Measurements from ENCODE around the gene LTBR.

Gene LTBR

DNA sequence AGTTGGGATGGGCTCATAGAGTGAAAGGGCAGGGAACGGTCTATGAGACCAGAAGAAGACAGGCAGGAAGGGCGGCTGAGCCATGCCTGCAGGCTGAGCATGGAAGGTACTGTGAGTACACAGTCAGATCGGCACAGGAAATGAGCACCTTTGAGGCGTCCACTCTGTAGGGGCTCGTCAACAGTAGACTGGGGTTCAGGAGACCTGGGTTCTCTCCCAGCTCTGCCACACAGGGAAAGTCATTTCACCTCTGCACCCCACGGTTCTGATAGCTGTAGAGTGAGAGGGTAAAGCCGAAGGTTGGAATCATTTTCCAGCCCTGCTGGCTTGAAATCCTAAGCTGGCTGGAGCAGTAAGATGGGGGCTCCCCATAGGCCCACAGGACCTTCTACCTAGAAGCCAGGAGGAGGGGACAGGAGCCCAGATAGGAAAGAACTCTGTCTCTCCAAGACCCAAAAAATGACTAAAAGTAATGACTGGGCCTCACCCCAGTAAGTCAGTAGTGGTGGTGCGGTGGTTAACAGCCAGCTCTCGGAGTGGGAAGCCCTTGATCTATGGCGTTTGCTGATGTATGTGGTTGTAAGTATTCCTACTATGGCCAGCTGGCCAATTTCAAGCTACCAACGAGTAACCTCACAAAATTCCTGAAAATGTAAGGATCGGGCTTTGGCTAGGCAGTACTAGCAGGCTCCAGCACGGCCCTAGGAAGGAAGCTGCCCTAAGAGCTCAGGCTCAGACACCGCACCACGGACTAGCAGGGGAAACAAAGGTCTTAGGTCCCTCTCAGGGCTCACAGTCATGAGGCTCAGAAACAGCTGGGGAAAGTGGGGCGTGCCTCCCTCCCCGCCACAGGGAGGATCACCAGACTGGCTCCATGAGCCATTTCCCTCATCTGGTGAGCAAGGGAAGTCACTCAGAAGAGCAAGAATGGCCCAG, 50.5 kb downstream of the LTBR start:
- peaks cover 16% of the 10 kb centered on the region for H3K4me1 ChIP-seq (ENCODE audit: control insufficient read depth, insufficient read depth, low read length)
- H3K27ac ChIP-seq (ENCODE audit: low read depth, low read length) = no peak overlapping the region
- no peak overlapping the region for H3K9ac ChIP-seq (ENCODE audit: low read length)
- H3K4me3 ChIP-seq (ENCODE audit: low read depth, low read length) = no peak overlapping the region
- no peaks in the 10 kb centered on the region for H3K27me3 ChIP-seq (ENCODE audit: control insufficient read depth, insufficient read depth, low read length)
- H3K36me3 ChIP-seq (ENCODE audit: control insufficient read depth, insufficient read depth, low read length) = no peaks in the 10 kb centered on the region
- no peaks in the 10 kb centered on the region for H3K9me3 ChIP-seq (ENCODE audit: control insufficient read depth, insufficient read depth, low read depth, low read length)

DNA sequence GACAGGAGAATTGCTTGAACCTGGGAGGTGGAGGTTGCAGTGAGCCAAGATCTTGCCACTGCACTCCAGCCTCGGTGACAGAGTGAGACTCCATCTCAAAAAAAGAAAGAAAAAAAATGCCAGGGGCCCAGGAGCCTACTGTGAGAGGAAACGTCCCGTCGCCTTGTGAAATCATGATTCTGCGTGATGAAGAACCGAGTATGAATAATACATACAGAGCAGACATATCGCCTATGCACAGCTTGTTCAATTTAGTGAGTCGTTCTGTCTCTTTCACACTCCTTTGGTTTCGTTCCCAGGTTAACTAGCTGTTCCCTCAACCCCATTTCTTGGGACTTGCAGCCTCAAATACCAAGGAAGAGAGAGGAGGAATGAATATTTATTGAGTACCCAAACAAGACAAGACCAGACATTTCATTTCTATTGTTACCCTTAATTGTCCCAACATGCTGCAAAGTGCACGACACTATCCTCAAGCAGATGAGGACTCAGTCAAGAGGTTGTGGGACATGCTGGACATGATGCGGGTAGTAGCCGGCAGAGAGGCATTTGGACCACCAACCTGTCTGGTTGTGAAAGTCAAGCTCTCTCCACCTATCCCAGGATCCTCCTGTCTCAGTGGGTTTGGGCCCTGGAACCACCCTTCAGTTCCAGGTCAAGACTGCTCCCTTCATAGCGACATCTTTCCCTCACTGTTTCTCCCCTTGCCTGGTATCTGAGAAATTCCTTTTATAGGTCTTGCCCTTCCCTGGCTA, 52.2 kb downstream of the LTBR start:
- Histone ChIP-seq H3K9ac (ENCODE audit: low read length) (no peak overlapping the region), H3K4me1 (ENCODE audit: control insufficient read depth, insufficient read depth, low read length) (peaks cover 16% of the 10 kb centered on the region), H3K4me3 (ENCODE audit: low read depth, low read length) (no peak overlapping the region), H3K9me3 (ENCODE audit: control insufficient read depth, insufficient read depth, low read depth, low read length) (no peaks in the 10 kb centered on the region), H3K36me3 (ENCODE audit: control insufficient read depth, insufficient read depth, low read length) (no peaks in the 10 kb centered on the region), H3K27ac (ENCODE audit: low read depth, low read length) (no peak overlapping the region), H3K27me3 (ENCODE audit: control insufficient read depth, insufficient read depth, low read length) (no peaks in the 10 kb centered on the region)

DNA sequence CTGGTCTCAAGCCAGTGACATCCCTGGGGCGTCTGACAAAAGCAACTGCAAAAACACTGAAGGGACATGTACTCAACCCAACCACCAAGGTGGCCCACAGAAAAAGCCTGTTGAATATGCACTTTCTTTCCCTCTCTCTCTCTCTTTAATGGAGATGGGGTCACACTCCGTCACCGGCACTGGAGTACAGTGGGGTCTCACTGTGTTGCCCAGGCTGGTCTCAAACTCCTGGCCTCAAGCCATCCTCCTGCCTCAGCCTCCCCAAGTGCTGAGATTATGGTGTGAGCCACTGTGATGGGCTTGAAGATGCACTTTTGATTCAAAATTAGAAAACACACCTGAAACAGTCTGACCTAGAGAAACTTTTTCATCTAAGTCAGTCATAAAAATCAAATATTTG, 53.6 kb downstream of the LTBR start:
- H3K27me3 ChIP-seq (ENCODE audit: control insufficient read depth, insufficient read depth, low read length) = no peaks in the 10 kb centered on the region
- no peak overlapping the region for H3K4me3 ChIP-seq (ENCODE audit: low read depth, low read length)
- no peaks in the 10 kb centered on the region for H3K9me3 ChIP-seq (ENCODE audit: control insufficient read depth, insufficient read depth, low read depth, low read length)
- no peak overlapping the region for H3K9ac ChIP-seq (ENCODE audit: low read length)
- no peaks in the 10 kb centered on the region for H3K36me3 ChIP-seq (ENCODE audit: control insufficient read depth, insufficient read depth, low read length)
- H3K27ac ChIP-seq (ENCODE audit: low read depth, low read length) = no peak overlapping the region
- H3K4me1 ChIP-seq (ENCODE audit: control insufficient read depth, insufficient read depth, low read length) = peaks cover 16% of the 10 kb centered on the region

DNA sequence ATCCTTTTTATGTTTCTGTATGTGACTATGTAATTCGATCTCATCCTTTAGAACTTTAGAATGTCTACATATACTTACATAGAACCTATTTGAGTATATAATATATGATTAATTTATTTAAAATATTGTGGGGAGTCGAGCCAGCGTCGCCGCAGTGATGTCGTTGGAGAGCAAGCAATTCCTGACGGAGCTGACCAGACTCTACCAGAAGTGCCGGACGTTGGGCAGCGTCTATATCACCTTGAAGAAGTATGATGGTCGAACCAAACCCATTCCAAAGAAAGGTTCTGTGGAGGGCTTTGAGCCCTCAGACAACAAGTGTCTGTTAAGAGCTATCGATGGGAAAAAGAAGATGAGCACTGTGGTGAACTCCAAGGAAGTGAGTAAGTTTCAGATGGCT, 54.4 kb downstream of the LTBR start:
- Histone ChIP-seq H3K27me3 (ENCODE audit: control insufficient read depth, insufficient read depth, low read length) (no peaks in the 10 kb centered on the region), H3K27ac (ENCODE audit: low read depth, low read length) (no peak overlapping the region), H3K36me3 (ENCODE audit: control insufficient read depth, insufficient read depth, low read length) (no peaks in the 10 kb centered on the region), H3K9me3 (ENCODE audit: control insufficient read depth, insufficient read depth, low read depth, low read length) (no peaks in the 10 kb centered on the region), H3K4me3 (ENCODE audit: low read depth, low read length) (no peak overlapping the region), H3K9ac (ENCODE audit: low read length) (no peak overlapping the region), H3K4me1 (ENCODE audit: control insufficient read depth, insufficient read depth, low read length) (peaks cover 14% of the 10 kb centered on the region)

DNA sequence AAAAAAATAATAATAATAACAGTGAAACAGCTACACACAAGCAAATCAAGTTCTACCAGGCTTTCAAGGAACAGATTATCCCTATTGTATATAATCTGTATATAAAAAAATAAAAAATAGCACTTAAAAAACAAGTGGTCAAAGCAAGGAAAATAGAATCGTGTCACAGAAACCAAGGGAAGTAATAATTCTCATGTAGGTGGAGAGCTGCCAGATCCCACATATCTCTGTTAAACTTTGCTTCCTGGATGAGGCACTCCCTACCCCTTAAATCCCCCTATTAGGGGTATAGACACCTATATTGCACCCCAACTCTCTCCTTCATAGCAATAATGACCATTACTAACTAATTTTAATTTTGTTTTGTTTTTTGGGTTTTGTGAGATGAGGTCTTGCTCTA, 56.4 kb downstream of the LTBR start:
- Histone ChIP-seq H3K9ac (ENCODE audit: low read length) (no peak overlapping the region), H3K27me3 (ENCODE audit: control insufficient read depth, insufficient read depth, low read length) (no peaks in the 10 kb centered on the region), H3K27ac (ENCODE audit: low read depth, low read length) (no peak overlapping the region), H3K4me3 (ENCODE audit: low read depth, low read length) (no peak overlapping the region), H3K4me1 (ENCODE audit: control insufficient read depth, insufficient read depth, low read length) (no peaks in the 10 kb centered on the region; the same call in 1 of the 2 replicates), H3K36me3 (ENCODE audit: control insufficient read depth, insufficient read depth, low read length) (no peaks in the 10 kb centered on the region), H3K9me3 (ENCODE audit: control insufficient read depth, insufficient read depth, low read depth, low read length) (no peaks in the 10 kb centered on the region)
